ENCODE measurements around the gene ADGB.

- TF ChIP-seq NFIC (IDR thresholded peaks at IDR 0.05) (no peak), MYBL2 (IDR thresholded peaks at IDR 0.05; ENCODE audit: low read depth) (no peak), MYBL2 (CRISPR knock-in tag; IDR thresholded peaks at IDR 0.05; ENCODE audit: borderline replicate concordance) (no peak), ATF7 (IDR thresholded peaks at IDR 0.05) (no peak), PATZ1 (CRISPR knock-in tag; IDR thresholded peaks at IDR 0.05; ENCODE audit: borderline replicate concordance) (no peak), RBM17 (IDR thresholded peaks at IDR 0.05; ENCODE audit: borderline replicate concordance, low read depth, low read length) (no peak), CTCF (IDR thresholded peaks at IDR 0.05 in 2 of 3, conservative IDR thresholded peaks at IDR 0.05 in 1 of 3; ENCODE audit: insufficient read depth in 2 of 3, low read depth in 1 of 3, low read length in 3 of 3) (no peak), FOSL1 (tag; conservative IDR thresholded peaks at IDR 0.05) (no peak)
Observed at GRCh38 chr6:146598772-146599405, at the start of gene ADGB.
